ENCODE data around the gene CCDC24.

DNA sequence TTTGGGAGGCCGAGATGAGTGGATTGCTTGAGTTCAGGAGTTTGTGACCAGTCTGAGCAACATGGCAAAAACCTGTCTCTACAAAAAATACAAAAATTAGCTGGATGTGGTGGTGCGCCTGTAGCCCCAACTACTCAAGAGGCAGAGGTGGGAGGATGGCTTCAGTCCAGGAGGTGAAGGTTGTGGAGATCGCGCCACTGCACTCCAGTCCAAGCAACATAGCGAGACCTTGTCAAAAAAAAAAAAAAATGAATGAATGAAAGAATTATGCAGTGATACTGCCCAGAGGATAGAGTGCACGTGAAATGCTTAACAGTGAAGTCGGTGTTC is 22.0 kb upstream of the CCDC24 start:
- TF ChIP-seq, protein P1, sequence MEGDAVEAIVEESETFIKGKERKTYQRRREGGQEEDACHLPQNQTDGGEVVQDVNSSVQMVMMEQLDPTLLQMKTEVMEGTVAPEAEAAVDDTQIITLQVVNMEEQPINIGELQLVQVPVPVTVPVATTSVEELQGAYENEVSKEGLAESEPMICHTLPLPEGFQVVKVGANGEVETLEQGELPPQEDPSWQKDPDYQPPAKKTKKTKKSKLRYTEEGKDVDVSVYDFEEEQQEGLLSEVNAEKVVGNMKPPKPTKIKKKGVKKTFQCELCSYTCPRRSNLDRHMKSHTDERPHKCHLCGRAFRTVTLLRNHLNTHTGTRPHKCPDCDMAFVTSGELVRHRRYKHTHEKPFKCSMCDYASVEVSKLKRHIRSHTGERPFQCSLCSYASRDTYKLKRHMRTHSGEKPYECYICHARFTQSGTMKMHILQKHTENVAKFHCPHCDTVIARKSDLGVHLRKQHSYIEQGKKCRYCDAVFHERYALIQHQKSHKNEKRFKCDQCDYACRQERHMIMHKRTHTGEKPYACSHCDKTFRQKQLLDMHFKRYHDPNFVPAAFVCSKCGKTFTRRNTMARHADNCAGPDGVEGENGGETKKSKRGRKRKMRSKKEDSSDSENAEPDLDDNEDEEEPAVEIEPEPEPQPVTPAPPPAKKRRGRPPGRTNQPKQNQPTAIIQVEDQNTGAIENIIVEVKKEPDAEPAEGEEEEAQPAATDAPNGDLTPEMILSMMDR (conservative IDR thresholded peaks at IDR 0.05; ENCODE audit: low read depth, low read length): no peak
- no peak for TF ChIP-seq MAFK (IDR thresholded peaks at IDR 0.05; ENCODE audit: low read depth, low read length)
- no peak for TF ChIP-seq ELK1 (IDR thresholded peaks at IDR 0.05; ENCODE audit: borderline replicate concordance, low read depth, low read length)
- no peak for TF ChIP-seq POLR2A (IDR thresholded peaks at IDR 0.05; ENCODE audit: low read depth, low read length)
- TF ChIP-seq FOS (IDR thresholded peaks at IDR 0.05; ENCODE audit: low read depth, low read length): no peak
- no peak for TF ChIP-seq RCOR1 (IDR thresholded peaks at IDR 0.05; ENCODE audit: insufficient replicate concordance, low read length)
- TF ChIP-seq CEBPB (IDR thresholded peaks at IDR 0.05; ENCODE audit: low read depth, low read length): no peak
